Subcutaneous preadipocyte (primary cell): ENCODE data around the gene OR52N4. TPM values are rescaled to one million over a fixed set of nuclear protein-coding genes. Genes with fewer than 3 reads are reported as not detected.

Source experiments
- total RNA-seq: library from RNA; depleted of rRNA; stranded (reverse); fragments of >200 nt; gene quantifications from 2 replicates; pipeline ENCODE4 v1.2.3, GENCODE V29; 2012

Gene OR52N4
- total RNA-seq: not detected in 2 replicates

DNA sequence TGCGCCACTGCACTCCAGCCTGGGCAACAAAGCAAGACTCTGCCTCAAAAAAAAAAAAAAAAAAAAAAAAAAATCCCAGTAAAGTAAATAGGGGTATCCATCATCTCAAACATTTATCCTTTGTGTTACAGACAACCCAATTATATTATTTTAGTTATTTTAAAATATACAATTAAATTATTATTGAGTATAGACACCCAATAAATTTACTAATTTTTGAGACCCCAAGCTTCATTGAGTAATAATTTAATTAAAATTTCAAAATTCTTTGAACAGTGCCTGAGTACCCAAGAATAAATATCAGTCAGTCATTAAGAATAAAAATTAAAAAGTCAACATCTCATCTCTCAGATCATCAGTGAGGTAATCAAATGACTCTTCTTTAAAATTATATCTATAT lies at the start of gene OR52N4:
OR52N4 (plus strand) TSS at position 301 of the 400 bp plus-strand sequence. CDS start 498 bp downstream, outside the sequence.

GRCh38 chr11:5736396-5736795 lies 17.6 kb upstream of the OR52N4 start, which contains the start of gene OR56B1:
OR56B1 (plus strand) TSS chr11:5736448; CDS start chr11:5736517, 69 bp downstream.

GRCh38 chr11:5783255-5783654 lies 29.2 kb downstream of the OR52N4 start, which contains the start of gene OR52N5:
OR52N5 (minus strand) TSS chr11:5783355; CDS start chr11:5778634, 4,721 bp downstream.

GRCh38 chr11:5791165-5791564 lies 37.1 kb downstream of the OR52N4 start, which contains the start of gene OR52N1:
OR52N1 (minus strand) TSS chr11:5791265; CDS start chr11:5788816, 2,449 bp downstream.

Other genes starting within 250 kb of the OR52N4 start
- gene UBQLN3, start 244.3 kb upstream of the OR52N4 start, total RNA-seq: not detected in 2 replicates
- gene UBQLNL, start 237.5 kb upstream of the OR52N4 start, total RNA-seq: not detected in 2 replicates
- gene OR52H1, start 205.7 kb upstream of the OR52N4 start, total RNA-seq: not detected in 2 replicates
- not detected in 2 replicates for gene OR52B6, start 173.4 kb upstream of the OR52N4 start, total RNA-seq
- 2.0 and 2.6 TPM in 2 replicates for gene TRIM6, start 157.6 kb upstream of the OR52N4 start, total RNA-seq
- gene TRIM34, start 129.2 kb upstream of the OR52N4 start, total RNA-seq: 4.7 and 5.9 TPM in 2 replicates
- 26.1 and 31.9 TPM in 2 replicates for gene TRIM5, start 69.2 kb upstream of the OR52N4 start, total RNA-seq
- 49.7 and 86.0 TPM in 2 replicates for gene TRIM22, start 64.5 kb upstream of the OR52N4 start, total RNA-seq
- not detected in 2 replicates for gene OR56B1, start 17.8 kb upstream of the OR52N4 start, total RNA-seq
- not detected in 2 replicates for gene OR52N5, start 29.1 kb downstream of the OR52N4 start, total RNA-seq
- not detected in 2 replicates for gene OR52N1, start 37.0 kb downstream of the OR52N4 start, total RNA-seq
- gene OR52N2, start 54.7 kb downstream of the OR52N4 start, total RNA-seq: not detected in 2 replicates
- not detected in 2 replicates for gene OR52E6, start 87.7 kb downstream of the OR52N4 start, total RNA-seq
- not detected in 2 replicates for gene OR52E8, start 103.4 kb downstream of the OR52N4 start, total RNA-seq
- gene OR52E4, start 126.4 kb downstream of the OR52N4 start, total RNA-seq: not detected in 2 replicates
- not detected in 2 replicates for gene OR52E5, start 139.0 kb downstream of the OR52N4 start, total RNA-seq
- gene OR56A3, start 188.0 kb downstream of the OR52N4 start, total RNA-seq: not detected in 2 replicates
- gene OR56A5, start 214.3 kb downstream of the OR52N4 start, total RNA-seq: not detected in 2 replicates
- gene OR52L1, start 232.7 kb downstream of the OR52N4 start, total RNA-seq: not detected in 2 replicates